HG03066 (cell line): ENCODE measurements around the gene IL19.

Source experiments
- ATAC-seq: cut with Tn5 transposase; IDR thresholded peaks from one replicate; pipeline ENCODE4 v1.9.1; 2021; ENCODE audit warnings: low read depth; ENCODE audit not compliant: unreplicated experiment

Gene IL19

DNA sequence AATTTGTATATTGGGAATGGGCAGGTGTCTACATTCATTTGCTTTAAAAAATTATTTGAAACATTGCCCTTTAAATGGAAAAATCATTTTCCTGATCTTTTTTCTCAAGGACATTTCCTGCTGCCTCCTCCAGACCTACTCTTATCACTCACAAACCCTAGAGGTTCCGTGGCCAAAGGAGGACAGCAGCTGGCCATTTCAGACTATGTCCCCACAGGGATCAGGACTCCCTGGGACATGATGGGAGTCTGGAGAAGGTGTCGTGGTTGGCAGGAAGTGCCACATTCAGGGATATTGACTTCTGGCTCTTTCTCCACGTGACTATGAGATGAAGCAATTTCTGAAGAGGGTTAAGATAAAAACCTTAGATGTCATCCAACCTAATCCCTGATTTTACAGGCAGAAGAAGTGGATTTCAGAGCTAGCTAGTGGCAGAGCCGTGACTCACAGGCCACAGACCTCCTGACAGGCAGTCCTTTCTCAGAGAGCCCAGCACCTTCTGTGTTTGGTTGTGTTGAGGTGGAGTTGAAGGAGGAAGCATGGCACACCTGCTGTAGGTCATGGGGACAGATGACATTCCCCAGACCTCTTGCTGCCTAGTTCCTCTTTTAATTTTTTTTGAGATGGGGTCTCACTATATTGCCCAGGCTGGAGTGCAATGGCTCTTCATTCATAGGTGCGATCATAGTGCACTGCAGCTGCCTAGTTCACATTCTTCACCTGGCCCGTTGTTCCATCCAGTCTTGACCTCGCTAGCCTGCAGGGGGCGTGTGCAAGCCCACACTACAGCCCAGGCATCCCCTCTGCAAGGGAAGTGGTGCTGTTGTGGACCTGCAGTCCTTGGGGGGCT, 27.2 kb downstream of the IL19 start:
- no peak for ATAC-seq

- ATAC-seq: no peak
These were observed 27.9 kb downstream of the IL19 start for GRCh38 chr1:206798384-206798996.

GRCh38 chr1:206799311-206799710, 28.7 kb downstream of the IL19 start:
- no peak for ATAC-seq

DNA sequence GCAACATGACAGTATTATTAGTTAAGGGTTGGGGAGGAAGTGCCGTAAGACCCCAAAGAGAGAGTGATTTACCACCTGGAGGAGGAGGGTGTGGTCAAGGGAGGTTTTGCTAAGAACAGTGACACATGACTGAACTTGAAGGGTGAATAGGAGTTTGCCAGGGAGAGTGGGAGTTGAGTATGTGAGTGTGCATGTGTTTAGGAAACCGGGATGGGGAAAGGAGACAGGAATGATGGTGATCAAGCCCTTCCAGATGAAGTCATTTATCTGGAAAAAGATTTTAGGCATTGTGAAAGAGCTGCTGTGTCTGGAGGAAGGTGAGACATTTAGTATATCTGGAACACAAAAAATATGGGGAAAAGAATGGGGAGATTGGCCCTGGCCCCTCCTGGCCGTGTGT, 29.8 kb downstream of the IL19 start:
- no peak for ATAC-seq

- no peak for ATAC-seq
These were observed 30.3 kb downstream of the IL19 start for GRCh38 chr1:206800891-206801290.

- ATAC-seq: no peak
These were observed 30.9 kb downstream of the IL19 start for GRCh38 chr1:206801467-206801866.

DNA sequence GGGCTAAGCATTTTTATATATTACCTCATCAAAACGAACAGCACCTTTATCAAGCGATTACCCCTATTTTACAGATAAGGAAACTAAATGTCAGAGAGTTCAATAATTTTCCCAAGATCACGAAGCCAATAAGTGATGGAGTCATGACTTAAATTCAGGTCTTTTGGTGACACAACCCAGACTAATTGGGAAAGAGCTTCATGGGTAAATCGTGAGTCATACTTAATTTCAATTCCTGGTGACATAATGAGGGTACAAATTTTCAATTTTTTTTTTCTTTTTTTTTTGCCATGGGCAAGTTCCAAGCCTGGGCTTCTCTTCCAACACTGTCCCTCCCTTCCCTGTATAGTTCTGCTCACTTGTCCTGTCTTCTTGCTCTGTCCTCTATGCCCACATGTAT, 31.8 kb downstream of the IL19 start:
- no peak for ATAC-seq

- ATAC-seq: peak; percentile 99
These were observed 32.7 kb downstream of the IL19 start for GRCh38 chr1:206803221-206803730.

DNA sequence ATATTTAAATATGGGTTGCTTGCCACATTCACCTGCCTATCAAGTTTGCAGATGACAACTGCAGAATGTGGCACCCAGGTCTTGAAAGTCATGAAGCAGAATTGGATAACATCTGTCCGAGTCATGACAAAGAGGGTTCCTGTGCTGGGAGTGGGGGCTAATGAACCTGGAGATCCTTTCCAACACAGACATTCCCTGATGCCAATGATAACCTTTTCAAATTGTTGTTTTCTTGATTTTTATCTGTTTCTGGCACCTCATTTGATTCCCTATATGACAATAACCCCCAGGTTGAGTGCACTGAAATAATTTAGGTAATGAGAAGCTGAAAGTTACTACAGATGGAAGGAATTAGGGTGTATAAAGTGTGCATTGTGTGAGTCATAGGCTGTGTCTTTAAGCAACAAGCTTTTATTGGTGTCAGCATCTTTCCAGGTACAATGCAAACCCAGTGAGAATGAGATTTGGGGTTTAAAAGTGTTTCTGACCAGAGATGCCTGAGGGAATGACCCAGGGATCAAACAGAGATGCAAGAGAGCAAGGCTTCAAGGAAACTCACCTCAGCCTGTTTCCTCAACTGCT, 33.7 kb downstream of the IL19 start:
- ATAC-seq: no peak

DNA sequence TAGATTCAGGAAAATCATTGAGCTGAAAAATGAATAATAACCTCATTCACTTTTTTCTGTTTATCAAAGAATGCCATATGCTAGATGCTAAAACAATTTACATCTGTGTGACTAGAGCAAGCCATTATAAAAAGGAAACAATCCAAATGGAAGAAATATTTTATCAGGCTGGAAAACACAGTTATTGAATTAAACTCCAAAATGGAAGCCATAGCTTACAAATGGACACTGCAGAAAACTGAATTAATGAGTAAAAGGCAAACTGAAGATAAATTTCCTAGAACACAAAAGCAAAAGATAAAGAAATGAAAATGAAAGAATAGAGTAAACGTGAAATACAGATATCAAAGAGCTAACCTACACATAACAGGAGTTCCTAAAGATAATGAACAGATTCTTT, 34.8 kb downstream of the IL19 start:
- ATAC-seq: no peak

GRCh38 chr1:206808615-206809014, 38.0 kb downstream of the IL19 start:
- no peak for ATAC-seq

DNA sequence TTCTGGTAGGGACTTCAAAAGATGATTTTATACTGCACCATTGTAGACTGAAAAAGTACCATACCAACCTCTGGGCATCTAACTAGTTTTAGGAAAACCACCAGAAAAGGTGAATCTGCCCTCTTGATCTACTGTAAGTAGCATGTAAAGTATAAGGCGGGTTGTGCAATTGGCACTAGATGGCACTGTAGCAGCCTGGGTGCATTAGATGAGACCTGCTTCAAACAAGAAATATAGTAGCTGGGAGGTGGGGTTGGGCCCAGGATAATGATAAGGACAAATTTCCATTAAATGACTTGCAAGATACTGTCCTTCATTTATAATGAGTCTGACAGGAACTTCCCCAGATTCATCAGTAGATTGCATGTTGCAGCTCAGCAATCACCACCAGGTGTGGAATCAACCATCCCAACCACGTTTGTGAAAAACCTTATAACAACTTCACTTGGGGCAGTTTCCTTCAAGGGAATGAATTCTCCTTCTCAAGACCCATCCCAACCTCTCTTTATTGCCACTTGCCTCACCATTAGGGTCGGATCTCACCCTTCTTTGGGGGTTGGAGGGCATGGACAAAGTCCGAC, 39.0 kb downstream of the IL19 start:
- ATAC-seq: no peak

DNA sequence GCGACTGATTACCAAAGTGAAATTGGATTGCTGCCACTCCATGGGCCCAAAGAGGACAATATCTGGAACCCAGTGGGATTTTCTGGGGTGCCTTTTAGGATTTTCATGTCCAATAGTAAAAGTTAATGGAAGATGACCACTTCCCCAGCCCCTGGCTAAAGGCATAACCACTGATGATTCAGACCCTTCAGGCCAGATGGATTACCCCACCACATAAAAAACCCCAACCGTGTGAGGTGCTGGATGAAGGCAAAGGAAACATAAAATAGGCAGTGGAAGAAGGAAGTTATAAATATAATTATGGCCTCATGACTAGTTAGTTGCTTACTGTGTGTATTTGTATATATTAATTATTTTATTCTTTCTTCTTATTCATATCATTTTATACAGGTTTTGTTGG, 41.9 kb downstream of the IL19 start:
- no peak for ATAC-seq

DNA sequence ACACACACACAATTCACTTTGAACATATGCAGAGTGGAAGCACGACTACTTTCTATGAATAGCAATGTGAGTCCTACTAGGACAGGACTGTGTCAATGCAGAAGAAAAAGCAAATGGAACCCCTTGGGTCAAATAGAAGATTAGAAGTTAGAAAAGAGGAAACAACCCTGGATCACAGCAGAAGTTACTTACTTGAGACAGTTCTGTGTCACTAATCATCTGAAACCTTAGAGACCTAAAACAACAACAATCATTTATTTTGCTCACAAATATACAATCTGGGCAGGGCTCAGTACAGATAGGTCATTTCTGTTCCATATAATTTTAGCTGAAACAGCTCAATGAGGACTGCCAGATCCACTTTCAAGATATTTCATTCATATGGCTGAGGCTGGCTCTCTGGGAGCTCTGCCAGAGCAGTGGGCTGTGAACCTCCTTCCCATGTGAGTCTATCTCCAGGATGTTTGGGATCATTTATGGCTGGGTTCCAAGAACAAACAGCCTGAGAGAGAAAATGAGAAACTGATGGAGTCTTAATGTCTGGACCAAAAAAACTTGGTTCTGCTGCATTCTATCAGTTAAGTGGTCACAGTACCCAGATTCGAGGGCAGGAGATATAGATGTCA, 44.3 kb downstream of the IL19 start:
- no peak for ATAC-seq

GRCh38 chr1:206816390-206817287, 46.1 kb downstream of the IL19 start:
- peak; percentile 65 for ATAC-seq

- no peak for ATAC-seq
These were observed 50.9 kb downstream of the IL19 start for GRCh38 chr1:206821493-206821892.

- ATAC-seq: no peak
These were observed 53.2 kb downstream of the IL19 start for GRCh38 chr1:206823727-206824126.

- ATAC-seq: no peak
These were observed 53.8 kb downstream of the IL19 start for GRCh38 chr1:206824331-206824730.

- no peak for ATAC-seq
These were observed 55.8 kb downstream of the IL19 start for GRCh38 chr1:206826394-206826793.

DNA sequence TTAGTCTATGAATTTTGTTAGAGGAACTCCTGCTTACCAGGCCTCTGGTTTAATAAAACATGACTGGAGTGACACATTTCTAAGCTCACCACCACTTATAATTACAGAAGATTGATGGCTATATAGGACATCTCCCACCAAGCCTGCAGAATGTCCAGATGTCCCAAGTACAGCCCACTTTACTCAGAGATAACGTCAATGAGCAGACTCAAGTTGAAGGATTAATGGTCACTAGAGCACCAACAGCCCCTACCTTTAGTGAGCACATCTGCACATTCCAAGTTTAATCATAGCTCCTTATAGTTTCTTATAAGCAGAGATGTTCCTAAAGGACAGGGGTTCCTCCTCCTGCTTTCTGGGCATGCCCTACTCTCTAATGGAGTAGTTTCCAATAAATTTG, 57.5 kb downstream of the IL19 start:
- ATAC-seq: no peak
